Bronchial epithelial cell (primary cell): ENCODE results near the gene SERPINB2. TPM values are rescaled to one million over a fixed set of nuclear protein-coding genes. Genes with fewer than 3 reads are reported as not detected.

ENCODE experiments used
- DNase-seq: peaks from one replicate; pipeline ENCODE4 v3.0.0-alpha.2; 2010; ENCODE audit warnings: low read depth
- FAIRE-seq: peaks from 2 replicates; lab custom pipeline; 2011; peaks lifted over from hg19 to GRCh38; lab: Jason Lieb, UNC
- H3K27me3 ChIP-seq: 2 replicates; pipeline ENCODE4 v1.5.1; 2011; ENCODE audit warnings: low read length; ENCODE audit not compliant: control insufficient read depth, insufficient read depth
- H3K36me3 ChIP-seq: 2 replicates; pipeline ENCODE4 v1.5.1; 2011; ENCODE audit warnings: low read length; ENCODE audit not compliant: control insufficient read depth, insufficient read depth
- H3K4me3 ChIP-seq: 2 replicates; pipeline ENCODE4 v1.5.1; 2011; ENCODE audit warnings: mild to moderate bottlenecking, low read depth, low read length, control low read depth
- CTCF ChIP-seq: IDR thresholded peaks from 2 replicates; pipeline ENCODE4 v1.5.1; 2011; ENCODE audit warnings: mild to moderate bottlenecking, moderate library complexity, low read length, control low read depth, inconsistent platforms; ENCODE audit not compliant: insufficient read depth, severe bottlenecking
- total RNA-seq: library from RNA; depleted of rRNA; stranded (reverse); fragments of >200 nt; gene quantifications from 2 replicates; pipeline ENCODE4 v1.2.1, GENCODE V29; 2014

The SERPINB2 gene
- total RNA-seq, 1 donor from 2014 or later: 50.5 TPM

- TF ChIP-seq CTCF: no peak
- FAIRE-seq: no peak
- Histone ChIP-seq H3K27me3 (no peaks in the 10 kb centered on the region), H3K4me3 (no peak overlapping the region), H3K36me3 (peaks cover 18% of the 10 kb centered on the region)
- peak; percentile 36 for DNase-seq
Measured at GRCh38 chr18:63897072-63897471, 9.6 kb downstream of the SERPINB2 start.

GRCh38 chr18:63899206-63899605, 11.7 kb downstream of the SERPINB2 start:
- H3K27me3 ChIP-seq: no peaks in the 10 kb centered on the region
- H3K36me3 ChIP-seq: peaks cover 18% of the 10 kb centered on the region
- H3K4me3 ChIP-seq: no peak overlapping the region
- DNase-seq (peak; percentile 25), FAIRE-seq (no peak)
- no peak for TF ChIP-seq CTCF

GRCh38 chr18:63903851-63904570, 16.5 kb downstream of the SERPINB2 start:
- peak; percentile 68 for DNase-seq
- H3K27me3 ChIP-seq: no peaks in the 10 kb centered on the region
- peaks cover 4% of the 10 kb centered on the region for H3K36me3 ChIP-seq
- FAIRE-seq: no peak
- H3K4me3 ChIP-seq: no peak overlapping the region
- no peak for TF ChIP-seq CTCF

GRCh38 chr18:63904694-63905093, 17.2 kb downstream of the SERPINB2 start:
- Histone ChIP-seq H3K4me3 (no peak overlapping the region), H3K36me3 (peaks cover 2% of the 10 kb centered on the region), H3K27me3 (no peaks in the 10 kb centered on the region)
- FAIRE-seq (no peak), DNase-seq (peak; percentile 56)
- TF ChIP-seq CTCF: no peak

GRCh38 chr18:63905361-63905760, 17.9 kb downstream of the SERPINB2 start:
- no peaks in the 10 kb centered on the region for H3K27me3 ChIP-seq
- DNase-seq (peak; percentile 64), FAIRE-seq (no peak)
- TF ChIP-seq CTCF: no peak
- no peak overlapping the region for H3K4me3 ChIP-seq
- peaks cover 2% of the 10 kb centered on the region for H3K36me3 ChIP-seq

GRCh38 chr18:63906056-63906455, 18.6 kb downstream of the SERPINB2 start:
- Histone ChIP-seq H3K27me3 (no peaks in the 10 kb centered on the region), H3K36me3 (peaks cover 2% of the 10 kb centered on the region), H3K4me3 (no peak overlapping the region)
- DNase-seq (peak; percentile 51), FAIRE-seq (no peak)
- no peak for TF ChIP-seq CTCF
